NCI-H1105 (cell line): Measurements from ENCODE around the gene C1R.

ENCODE experiments used
- DNase-seq: peaks from one replicate; lab custom pipeline; 2025; lab: John Stamatoyannopoulos, UW

Gene C1R

DNA sequence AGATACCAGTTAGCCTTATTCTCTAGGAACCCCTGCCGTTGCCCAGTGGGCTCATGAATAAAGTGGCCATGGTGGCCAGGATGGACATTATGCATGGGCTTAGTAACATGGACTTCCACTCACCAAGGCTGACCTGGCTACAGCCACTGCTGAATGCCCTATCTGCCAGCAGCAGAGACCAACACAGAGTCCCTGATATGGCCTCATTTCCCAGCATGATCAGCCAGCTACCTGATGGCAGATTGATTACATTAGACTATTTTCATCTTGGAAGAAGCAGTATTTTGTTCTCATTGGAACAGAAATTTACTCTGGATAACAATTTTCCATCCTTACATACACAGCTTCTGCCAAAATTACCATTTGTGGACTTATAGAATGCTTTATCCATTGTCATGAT lies 57.8 kb downstream of the C1R start:
- no peak for DNase-seq

DNA sequence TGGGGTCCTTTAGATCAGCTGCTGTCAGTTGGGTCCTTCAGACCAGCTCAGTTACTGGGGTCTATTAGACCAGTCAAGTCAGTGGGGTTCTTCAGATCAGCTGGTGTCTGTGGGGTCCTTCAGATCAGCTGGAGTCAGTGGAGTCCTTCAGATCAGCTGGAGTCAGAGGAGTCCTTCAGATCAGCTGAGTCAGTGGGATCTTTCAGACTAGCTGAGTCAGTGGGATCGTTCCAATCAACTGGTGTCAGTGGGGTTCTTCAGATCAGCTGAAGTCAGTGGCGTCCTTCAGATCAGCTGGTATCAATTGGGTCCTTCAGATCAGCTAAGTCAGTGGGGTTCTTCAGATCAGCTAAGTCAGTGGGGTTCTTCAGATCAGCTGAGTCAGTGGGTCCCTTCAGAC lies 59.3 kb downstream of the C1R start:
- no peak for DNase-seq

DNA sequence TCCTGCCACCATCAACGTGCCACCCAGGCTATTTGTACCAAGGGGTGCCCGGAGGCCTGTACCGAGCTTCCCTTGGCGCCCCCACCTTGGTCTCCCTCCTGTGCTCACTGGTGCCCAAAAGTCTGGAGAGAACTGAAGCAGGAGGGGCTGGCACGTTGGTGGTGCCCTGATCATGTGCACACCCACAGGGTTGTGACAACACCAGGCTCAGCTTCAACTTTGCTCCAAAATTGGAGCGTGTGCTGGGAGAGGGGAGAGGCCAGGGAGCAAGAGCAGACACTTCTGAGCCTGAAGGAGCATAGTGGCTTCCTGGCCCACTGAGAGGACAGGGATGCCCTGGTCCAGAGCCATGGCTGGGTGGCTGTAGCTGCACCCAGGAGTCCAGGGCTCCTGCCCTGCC lies 60.9 kb downstream of the C1R start:
- DNase-seq, result no peak
